Testis (tissue), 3 donors: Measurements from ENCODE around the gene PNPLA8. TPM values are rescaled to one million over a fixed set of nuclear protein-coding genes. Genes with fewer than 3 reads are reported as not detected.

Source experiments
- DNase-seq: peaks from one replicate; pipeline ENCODE4 v3.0.0-alpha.2; 2019
- H3K27ac ChIP-seq, 2 donors: fragments of 200-600 bp; sonication (generic); one replicate each; pipeline ENCODE4 v1.5.1; 2019
- H3K27me3 ChIP-seq: fragments of 200-600 bp; sonication (generic); one replicate; pipeline ENCODE4 v1.5.1; 2019
- H3K36me3 ChIP-seq: fragments of 200-600 bp; sonication (generic); one replicate; pipeline ENCODE4 v1.5.1; 2017; ENCODE audit warnings: low read depth; ENCODE audit errors: missing control alignments
- H3K4me1 ChIP-seq: fragments of 200-600 bp; sonication (generic); one replicate; pipeline ENCODE4 v1.5.1; 2019
- H3K4me3 ChIP-seq, 2 donors: fragments of 200-600 bp; sonication (generic); one replicate each; pipeline ENCODE4 v1.5.1; 2017 to 2019
- H3K9me3 ChIP-seq: fragments of 200-600 bp; sonication (generic); one replicate; pipeline ENCODE4 v1.5.1; 2017
- CTCF ChIP-seq, 3 experiments: fragments of 450-650 bp in 2 of 3; fragments of 200-600 bp in 1 of 3; sonication (generic) in 1 of 3; IDR thresholded peaks; one replicate each; pipeline ENCODE4 v1.5.1; 2016 to 2019; ENCODE audit warnings: antibody characterized with exemption in 3 of 3, mild to moderate bottlenecking in 2 of 3, moderate library complexity in 1 of 3
- POLR2A ChIP-seq: fragments of 450-650 bp; IDR thresholded peaks from one replicate; pipeline ENCODE4 v1.6.1; 2017; ENCODE audit warnings: antibody characterized with exemption, mild to moderate bottlenecking, moderate library complexity
- WGBS, 2 donors: methylation state at CpG; one replicate each; pipeline ENCODE4 v1.1.5; 2018; 5-methylcytosine and 5-hydroxymethylcytosine counted together
- intact Hi-C: fragments of 100-400 bp; cut with DNase I; formaldehyde crosslinking; loops from one replicate; pipeline ENCODE4 v1.15.1; 2023; ENCODE audit warnings: low total_unique reads
- polyA plus RNA-seq: library from polyadenylated mRNA; stranded (reverse); fragments of 350-450 nt; fragmentation: Illumina TruSeq; extraction: RNeasy Lipid Tissue Mini Kit (QIAGEN cat#74804); gene quantifications from one replicate; pipeline ENCODE4 v1.2.3, GENCODE V29; 2014; ENCODE audit warnings: low read depth, low replicate concordance; ENCODE audit not compliant: insufficient read depth
- total RNA-seq, 2 donors: library from RNA; depleted of rRNA; stranded (reverse); fragments of >200 nt; gene quantifications; one replicate each; pipeline ENCODE4 v1.2.3, GENCODE V29; 2016

PNPLA8 gene
- total and polyA plus RNA-seq, 3 donors from 2014 or later = 14.0 to 30.1 (median 23.5) TPM

- TF ChIP-seq CTCF (IDR thresholded peaks at IDR 0.05) = peak in 1 of 3 experiments; percentile 24
- TF ChIP-seq POLR2A = peak; percentile 88
- Histone ChIP-seq H3K27me3 (no peaks in the 10 kb centered on the region), H3K36me3 (no peaks in the 10 kb centered on the region), H3K4me1 (no peaks in the 10 kb centered on the region), H3K4me3 (peak within 1 kb of the TSS; percentile 84 to 95), H3K9me3 (no peaks in the 10 kb centered on the region), H3K27ac (peak within 1 kb of the TSS; percentile 96 to 99)
- 0 to 1% methylated on average over 6 to 65 of the region's 65 CpGs for WGBS, 2 donors
- DNase-seq = peak; percentile 99
- intact Hi-C loops = no loop called here
Measured at GRCh38 chr7:108569381-108570145, 43.6 kb upstream of the PNPLA8 start, which contains the start of the genes DNAJB9 and THAP5. DNAJB9 (plus strand) TSS chr7:108569874; CDS start chr7:108571727, 1,853 bp downstream. THAP5 (minus strand) TSS chr7:108569706; CDS start chr7:108569569, 137 bp downstream.

- H3K27me3 ChIP-seq = no peaks in the 10 kb centered on the region
- TF ChIP-seq CTCF (IDR thresholded peaks at IDR 0.05) = no peak
- no peak for TF ChIP-seq POLR2A
- intact Hi-C loops = no loop called here
- no peak for DNase-seq
- no peaks in the 10 kb centered on the region for H3K4me1 ChIP-seq
- no peaks in the 10 kb centered on the region for H3K9me3 ChIP-seq
- H3K4me3 ChIP-seq = peak overlapping the region; percentile 84 to 95
- WGBS, 2 donors = 13% methylated on average over 17 to 24 of the region's 24 CpGs
- H3K27ac ChIP-seq = peak overlapping the region; percentile 96 to 99
- no peaks in the 10 kb centered on the region for H3K36me3 ChIP-seq
Measured at GRCh38 chr7:108568801-108569380, 43.0 kb upstream of the PNPLA8 start.

- Histone ChIP-seq H3K27me3 (no peaks in the 10 kb centered on the region), H3K36me3 (no peaks in the 10 kb centered on the region), H3K4me3 (no peak overlapping the region), H3K4me1 (no peaks in the 10 kb centered on the region), H3K27ac (no peak overlapping the region), H3K9me3 (no peaks in the 10 kb centered on the region)
- TF ChIP-seq CTCF (IDR thresholded peaks at IDR 0.05) = no peak
- TF ChIP-seq POLR2A = no peak
- intact Hi-C loops = no loop called here
- DNase-seq = no peak
Measured at GRCh38 chr7:108565987-108566386, 40.1 kb upstream of the PNPLA8 start.

GRCh38 chr7:108561047-108561619, 35.2 kb upstream of the PNPLA8 start:
- Histone ChIP-seq H3K27me3 (no peaks in the 10 kb centered on the region), H3K36me3 (no peaks in the 10 kb centered on the region), H3K9me3 (no peaks in the 10 kb centered on the region), H3K27ac (no peak overlapping the region), H3K4me3 (no peak overlapping the region), H3K4me1 (no peaks in the 10 kb centered on the region)
- TF ChIP-seq POLR2A (no peak), CTCF (IDR thresholded peaks at IDR 0.05) (no peak)
- 90 to 93% methylated on average over 4 of the region's 4 CpGs for WGBS, 2 donors
- intact Hi-C loops = no loop called here
- no peak for DNase-seq
